Hepatocyte (in vitro differentiated cells): ENCODE data around the gene ANKRD26.

Experiments
- CTCF ChIP-seq: fragments of 200-600 bp; sonication (generic); IDR thresholded peaks from 2 replicates; pipeline ENCODE4 v1.5.1; 2016; ENCODE audit warnings: antibody characterized with exemption, mild to moderate bottlenecking; ENCODE audit not compliant: poor library complexity
- EZH2 ChIP-seq: fragments of 200-600 bp; sonication (generic); IDR thresholded peaks from 2 replicates; pipeline ENCODE4 v1.6.1; 2016; ENCODE audit warnings: antibody characterized with exemption, mild to moderate bottlenecking, borderline replicate concordance
- EZH2phosphoT487 ChIP-seq: fragments of 200-600 bp; sonication (generic); IDR thresholded peaks from one replicate; pipeline ENCODE4 v1.6.1; 2018; ENCODE audit warnings: antibody characterized with exemption, mild to moderate bottlenecking, low read depth, moderate library complexity; ENCODE audit not compliant: unreplicated experiment, severe bottlenecking

GRCh38 chr10:27068217-27068891, 31.9 kb downstream of the ANKRD26 start:
- no peak for TF ChIP-seq CTCF
- no peak for TF ChIP-seq EZH2
- TF ChIP-seq EZH2phosphoT487: no peak
